SU-DHL-6 (cell line): Measurements from ENCODE around the gene DNAL1.

Experiments
- H2AFZ ChIP-seq: fragments of 200-600 bp; sonication (generic); 2 replicates; pipeline ENCODE4 v1.6.1; 2014; ENCODE audit warnings: low read depth, mild to moderate bottlenecking, moderate library complexity, mixed read lengths, antibody characterized with exemption, low read length; ENCODE audit not compliant: severe bottlenecking
- H3F3A ChIP-seq: fragments of 200-600 bp; shearing (Covaris generic); 2 replicates; pipeline ENCODE4 v1.6.0; 2016; ENCODE audit warnings: antibody characterized with exemption, mild to moderate bottlenecking; ENCODE audit not compliant: insufficient read depth
- H3K27ac ChIP-seq: fragments of 200-600 bp; sonication (generic); 2 replicates; pipeline ENCODE4 v1.5.1; 2016; ENCODE audit warnings: low read depth, mild to moderate bottlenecking, low read length, moderate library complexity, mixed read lengths
- H3K27me3 ChIP-seq: fragments of 200-600 bp; sonication (generic), shearing (Covaris generic); 2 replicates; pipeline ENCODE4 v1.6.0; 2014; ENCODE audit warnings: mild to moderate bottlenecking, low read length
- H3K36me3 ChIP-seq: fragments of 200-600 bp; sonication (generic); 2 replicates; pipeline ENCODE4 v1.6.1; 2014; ENCODE audit warnings: mild to moderate bottlenecking, low read length, mixed read lengths
- H3K4me2 ChIP-seq: fragments of 300-600, 200-600 bp; shearing (Covaris generic), sonication (generic); 2 replicates; pipeline ENCODE4 v1.6.0; 2014; ENCODE audit warnings: low read length, low read depth, mild to moderate bottlenecking; ENCODE audit not compliant: poor library complexity, severe bottlenecking
- H3K4me3 ChIP-seq: fragments of 200-600 bp; sonication (generic); 2 replicates; pipeline ENCODE4 v1.5.1; 2014; ENCODE audit warnings: antibody characterized with exemption, low read length, mild to moderate bottlenecking, mixed read lengths; ENCODE audit not compliant: insufficient read depth, poor library complexity, severe bottlenecking
- H3K79me2 ChIP-seq: fragments of 200-600 bp; sonication (generic); 2 replicates; pipeline ENCODE4 v1.6.1; 2014; ENCODE audit warnings: mild to moderate bottlenecking, low read length, moderate library complexity; ENCODE audit not compliant: insufficient read depth
- H3K9ac ChIP-seq: fragments of 200-600 bp; sonication (generic); 2 replicates; pipeline ENCODE4 v1.7.0; 2014; ENCODE audit warnings: mild to moderate bottlenecking, low read length
- H3K9me2 ChIP-seq: fragments of 200-600 bp; sonication (generic); replicated peaks from 2 replicates; pipeline ENCODE4 v1.6.1; 2014; ENCODE audit warnings: low read length; ENCODE audit not compliant: insufficient read depth
- H3K9me3 ChIP-seq: fragments of 200-600 bp; sonication (generic); 2 replicates; pipeline ENCODE4 v1.6.1; 2014; ENCODE audit warnings: low read length, mixed read lengths; ENCODE audit not compliant: insufficient read depth
- H4K20me1 ChIP-seq: fragments of 200-600 bp; sonication (generic); 2 replicates; pipeline ENCODE4 v1.6.1; 2014; ENCODE audit warnings: low read depth, mild to moderate bottlenecking, antibody characterized with exemption, low read length, moderate library complexity, mixed read lengths
- CTCF ChIP-seq: fragments of 200-600 bp; sonication (generic); IDR thresholded peaks from one replicate; pipeline ENCODE4 v1.5.1; 2017; ENCODE audit warnings: antibody characterized with exemption, mild to moderate bottlenecking, low read length, moderate library complexity; ENCODE audit not compliant: insufficient read depth, poor library complexity, severe bottlenecking
- EZH2phosphoT487 ChIP-seq: fragments of 200-600 bp; sonication (generic), shearing (Covaris generic); conservative IDR thresholded peaks from 2 replicates; pipeline ENCODE4 v1.6.1; 2018; ENCODE audit warnings: mild to moderate bottlenecking, antibody characterized with exemption, low read length, moderate library complexity, mixed read lengths

DNAL1 gene

DNA sequence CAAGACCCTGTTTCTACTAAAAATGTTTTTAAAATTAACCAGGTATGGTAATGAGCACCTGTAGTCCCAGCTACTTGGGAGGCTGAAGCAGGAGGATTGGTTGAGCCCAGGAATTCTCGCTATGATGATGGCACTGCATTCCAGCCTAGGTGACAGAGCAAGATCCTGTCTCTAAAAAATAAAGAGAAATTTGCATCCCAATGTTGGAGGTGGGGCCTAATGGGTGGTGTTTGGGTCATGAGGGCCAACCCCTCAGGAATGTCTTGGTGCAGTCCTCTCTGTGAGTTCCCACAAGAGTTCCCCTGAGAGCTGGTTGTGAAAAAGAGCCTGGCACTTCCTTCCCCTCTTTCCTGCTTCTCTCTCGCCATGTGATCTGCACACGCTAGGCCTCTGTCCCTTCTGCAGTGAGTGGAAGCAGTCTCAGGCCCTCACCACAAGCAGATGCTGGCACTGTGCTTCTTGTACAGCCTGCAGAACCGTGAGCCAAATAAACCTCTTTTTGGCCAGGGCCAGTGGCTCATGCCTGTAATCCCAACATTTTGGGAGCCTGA, 21.2 kb upstream of the DNAL1 start:
- TF ChIP-seq CTCF: no peak
- no peak for TF ChIP-seq EZH2phosphoT487
- Histone ChIP-seq H3K27me3 (no peaks in the 10 kb centered on the region), H3K79me2 (no peaks in the 10 kb centered on the region), H3F3A (no peaks in the 10 kb centered on the region), H4K20me1 (no peaks in the 10 kb centered on the region), H3K27ac (no peak overlapping the region), H3K36me3 (no peaks in the 10 kb centered on the region), H3K4me3 (no peak overlapping the region), H3K9me2 (no peaks in the 10 kb centered on the region), H3K9ac (no peak overlapping the region), H2AFZ (no peak overlapping the region), H3K4me2 (no peak overlapping the region), H3K9me3 (no peaks in the 10 kb centered on the region)

- Histone ChIP-seq H3K79me2 (no peaks in the 10 kb centered on the region), H4K20me1 (no peaks in the 10 kb centered on the region), H3F3A (no peaks in the 10 kb centered on the region), H3K9ac (no peak overlapping the region), H3K9me2 (no peaks in the 10 kb centered on the region), H3K36me3 (no peaks in the 10 kb centered on the region), H3K4me2 (no peak overlapping the region), H3K27me3 (no peaks in the 10 kb centered on the region), H3K9me3 (no peaks in the 10 kb centered on the region), H3K27ac (no peak overlapping the region), H2AFZ (no peak overlapping the region), H3K4me3 (no peak overlapping the region)
- TF ChIP-seq EZH2phosphoT487 (no peak), CTCF (no peak)
Measured at GRCh38 chr14:73625706-73626105, 19.1 kb upstream of the DNAL1 start.

DNA sequence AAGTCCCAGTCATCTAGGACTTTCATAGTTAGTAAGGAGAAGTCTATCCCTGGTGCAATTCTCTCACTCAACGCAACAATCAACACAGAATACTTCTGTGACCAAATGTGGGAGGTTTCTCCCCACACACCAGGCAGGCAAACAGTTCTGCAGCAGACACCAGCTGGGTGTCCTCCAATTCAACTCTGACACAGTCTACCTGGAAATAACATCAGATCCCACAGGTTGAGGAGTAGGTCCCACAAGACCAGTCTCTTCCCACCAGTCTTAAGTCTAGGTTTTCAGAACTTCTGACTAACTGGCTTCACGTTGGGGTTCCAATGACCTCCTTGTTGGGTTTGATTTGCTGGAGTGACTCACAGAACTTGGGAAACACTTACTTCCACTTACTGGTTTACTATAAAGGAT, 17.6 kb upstream of the DNAL1 start:
- Histone ChIP-seq H3K4me2 (no peak overlapping the region), H2AFZ (no peak overlapping the region)
- TF ChIP-seq EZH2phosphoT487 (no peak), CTCF (no peak)

More for the DNA sequence above, 17.6 kb upstream of the DNAL1 start:
- no peak overlapping the region for H3K27ac ChIP-seq
- no peaks in the 10 kb centered on the region for H3K9me2 ChIP-seq
- H4K20me1 ChIP-seq: no peaks in the 10 kb centered on the region
- no peak overlapping the region for H3K4me3 ChIP-seq
- H3F3A ChIP-seq: no peaks in the 10 kb centered on the region
- H3K27me3 ChIP-seq: no peaks in the 10 kb centered on the region
- H3K9me3 ChIP-seq: no peaks in the 10 kb centered on the region
- H3K36me3 ChIP-seq: no peaks in the 10 kb centered on the region
- H3K79me2 ChIP-seq: no peaks in the 10 kb centered on the region
- no peak overlapping the region for H3K9ac ChIP-seq
